GM12891 (cell line): ENCODE results near the gene MLX.
"Not testable (repeated sequence)": the region's sequence is repeated elsewhere in the genome, so short reads cannot be mapped to it uniquely, and the experiment has no call there.

Source experiments
- DNase-seq: peaks from one replicate; pipeline ENCODE4 v3.0.0; 2011; ENCODE audit warnings: low spot score; ENCODE audit not compliant: insufficient read length
- FAIRE-seq: peaks from 2 replicates; lab custom pipeline; 2011; peaks lifted over from hg19 to GRCh38; lab: Jason Lieb, UNC
- PAX5 ChIP-seq: IDR thresholded peaks from 2 replicates; pipeline ENCODE4 v1.6.1; 2011; ENCODE audit warnings: low read length, moderate library complexity, mild to moderate bottlenecking; ENCODE audit not compliant: insufficient read depth, severe bottlenecking
- POLR2A ChIP-seq: IDR thresholded peaks from 2 replicates; pipeline ENCODE4 v1.6.1; 2011; ENCODE audit warnings: low read depth, low read length, control low read depth
- POLR2AphosphoS5 ChIP-seq: IDR thresholded peaks from 2 replicates; pipeline ENCODE4 v1.6.1; 2011; ENCODE audit warnings: low read depth, low read length, control low read depth
- POU2F2 ChIP-seq: IDR thresholded peaks from 2 replicates; pipeline ENCODE4 v1.6.1; 2011; ENCODE audit warnings: low read depth, mild to moderate bottlenecking, control low read depth, low read length, moderate library complexity
- SPI1 ChIP-seq: IDR thresholded peaks from 2 replicates; pipeline ENCODE4 v1.6.1; 2011; ENCODE audit warnings: low read depth, low read length, control low read depth
- TAF1 ChIP-seq: IDR thresholded peaks from 2 replicates; pipeline ENCODE4 v1.6.1; 2011; ENCODE audit warnings: low read depth, low read length, control low read depth

Gene MLX

GRCh38 chr17:42536048-42536371, 30.9 kb upstream of the MLX start, which contains the start of gene NAGLU:
TSS of gene NAGLU (plus strand) at chr17:42536241. CDS start at chr17:42536273, 32 bp downstream.
- FAIRE-seq = peak; percentile 84
- TF ChIP-seq POLR2A (no peak), SPI1 (0 out of 2 replicates have a peak, but pooled peaks have one; percentile 0), TAF1 (no peak), POU2F2 (peak; percentile 66; the same call in 1 of the 2 replicates), PAX5 (no peak), POLR2AphosphoS5 (no peak; the same call in 1 of the 2 replicates)
- DNase-seq = peak; percentile 99

GRCh38 chr17:42536372-42537155, 30.3 kb upstream of the MLX start:
- TF ChIP-seq SPI1 (no peak), POLR2A (no peak), TAF1 (no peak), PAX5 (no peak), POU2F2 (no peak), POLR2AphosphoS5 (no peak; the same call in 1 of the 2 replicates)
- DNase-seq (peak; percentile 94), FAIRE-seq (peak; percentile 88)

GRCh38 chr17:42537156-42537805, 29.6 kb upstream of the MLX start:
- no peak for FAIRE-seq
- no peak for TF ChIP-seq SPI1
- TF ChIP-seq PAX5 = no peak
- no peak for DNase-seq

- FAIRE-seq (no peak), DNase-seq (no peak)
Measured at GRCh38 chr17:42537826-42538451, 29.0 kb upstream of the MLX start.

GRCh38 chr17:42538482-42538881, 28.4 kb upstream of the MLX start:
- DNase-seq (no peak), FAIRE-seq (no peak)
- no peak for TF ChIP-seq POU2F2
- TF ChIP-seq PAX5 = no peak
- no peak for TF ChIP-seq TAF1
- no peak for TF ChIP-seq POLR2AphosphoS5
- no peak for TF ChIP-seq SPI1
- TF ChIP-seq POLR2A = no peak

More at GRCh38 chr17:42537826-42538451, 29.0 kb upstream of the MLX start:
- TF ChIP-seq POU2F2 (no peak), POLR2AphosphoS5 (no peak), POLR2A (no peak), SPI1 (no peak)

GRCh38 chr17:42540558-42540957, 26.3 kb upstream of the MLX start:
- not testable (repeated sequence) for FAIRE-seq, DNase-seq

GRCh38 chr17:42541041-42541833, 25.7 kb upstream of the MLX start:
- DNase-seq (no peak), FAIRE-seq (no peak)
- TF ChIP-seq SPI1 (no peak), POU2F2 (no peak)

- no peak for FAIRE-seq
- TF ChIP-seq TAF1 (no peak), POLR2AphosphoS5 (no peak), SPI1 (no peak), POLR2A (no peak), PAX5 (no peak), POU2F2 (no peak)
Measured at GRCh38 chr17:42543190-42544079, 23.5 kb upstream of the MLX start.

GRCh38 chr17:42544874-42545283, 22.0 kb upstream of the MLX start:
- DNase-seq (no peak), FAIRE-seq (no peak)
- TF ChIP-seq POLR2AphosphoS5 = no peak
- TF ChIP-seq SPI1 = no peak
- no peak for TF ChIP-seq PAX5
- TF ChIP-seq POU2F2 = no peak
- no peak for TF ChIP-seq POLR2A
- no peak for TF ChIP-seq TAF1

More at GRCh38 chr17:42543190-42544079, 23.5 kb upstream of the MLX start:
- no peak for DNase-seq

GRCh38 chr17:42545755-42546505, 21.0 kb upstream of the MLX start:
- DNase-seq = not testable (repeated sequence)
- peak; percentile 84 for FAIRE-seq
